ENCODE data around the gene CTSD.
A peak's percentile ranks its signal among the peaks of the same experiment; 100 is the strongest.

The CTSD gene

DNA sequence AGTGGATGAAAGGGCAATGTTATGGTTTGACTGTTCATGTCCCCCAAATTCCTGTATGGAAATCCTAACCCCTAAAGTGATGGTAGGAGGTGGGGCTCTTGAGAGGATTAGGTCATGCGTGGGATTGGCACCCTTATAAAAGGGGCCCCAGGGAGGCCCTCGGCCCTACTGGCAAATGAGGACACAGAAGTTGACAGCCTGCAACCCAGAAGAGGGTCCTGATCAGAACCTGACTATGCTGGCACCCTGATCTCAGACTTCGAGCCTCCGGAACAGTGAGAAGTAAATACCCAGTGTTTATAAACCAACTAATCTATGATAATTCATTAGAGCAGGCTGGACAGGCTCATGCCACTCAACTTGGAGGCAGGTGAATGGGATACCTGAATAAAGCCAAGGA, 22.0 kb downstream of the CTSD start:
- H3K27ac ChIP-seq, result peak overlapping the region; percentile 43; the same call in 1 of the 2 replicates
- no peak for DNase-seq (ENCODE audit: low spot score)
- TF ChIP-seq CTCF (conservative IDR thresholded peaks at IDR 0.05; ENCODE audit: low read depth), result no peak
- POLR2A ChIA-PET (ENCODE audit: low non-redundant PET), result no interaction called here
- CTCF ChIA-PET, result no interaction called here

DNA sequence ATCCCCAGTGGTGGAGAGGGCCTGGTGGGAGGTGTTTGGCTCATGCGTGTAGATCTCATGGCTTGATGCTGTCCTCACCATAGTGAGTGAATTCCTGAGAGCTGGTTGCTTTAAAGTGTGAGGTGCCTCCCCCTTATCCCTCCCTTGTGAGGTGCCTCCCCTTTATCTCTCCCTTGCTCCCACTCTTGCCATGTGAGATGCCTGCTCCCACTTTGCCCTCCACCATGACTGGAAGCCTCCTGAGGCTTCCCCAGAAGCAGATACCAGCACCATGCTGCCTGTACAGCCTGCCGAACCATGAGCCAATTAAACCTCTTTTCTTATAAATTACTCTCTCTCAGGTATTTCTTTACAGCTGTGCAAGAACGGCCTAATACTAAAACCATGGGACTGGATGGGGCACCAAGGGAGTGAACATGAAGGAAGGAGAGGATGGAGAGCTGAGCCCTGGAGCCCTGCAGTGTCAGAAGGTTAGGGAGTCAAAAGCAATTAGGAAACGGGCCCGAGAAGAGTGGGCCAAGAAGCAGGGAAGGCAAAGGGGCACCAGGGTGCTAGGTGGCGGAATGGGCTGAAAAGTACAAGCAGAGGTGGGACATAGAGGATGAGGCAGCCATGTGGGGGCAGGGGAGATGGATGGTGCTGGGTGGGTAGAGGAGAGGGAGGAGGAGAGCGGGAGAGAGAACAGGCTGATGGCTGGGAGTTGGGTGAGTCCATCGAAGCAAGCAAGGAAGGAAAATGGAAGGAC, 22.8 kb downstream of the CTSD start:
- ChIA-PET CTCF (no interaction called here), POLR2A (ENCODE audit: low non-redundant PET) (no interaction called here)
- no peak for TF ChIP-seq CTCF (conservative IDR thresholded peaks at IDR 0.05; ENCODE audit: low read depth)
- peak overlapping the region; percentile 43 for H3K27ac ChIP-seq
- DNase-seq (ENCODE audit: low spot score), result no peak

GRCh38 chr11:1739576-1739975, 24.2 kb downstream of the CTSD start:
- no peak for DNase-seq (ENCODE audit: low spot score)
- ChIA-PET CTCF (interaction anchor here (0.6 kb wide), 1 partner anchor 141 kb away, joined by 3 read pairs; no protein-coding TSS in a partner anchor), POLR2A (ENCODE audit: low non-redundant PET) (no interaction called here)
- TF ChIP-seq CTCF (conservative IDR thresholded peaks at IDR 0.05; ENCODE audit: low read depth), result no peak
- no peak overlapping the region; the same call in 1 of the 2 replicates for H3K27ac ChIP-seq

GRCh38 chr11:1738380-1738779, 25.3 kb downstream of the CTSD start:
- CTCF ChIA-PET, result no interaction called here
- POLR2A ChIA-PET (ENCODE audit: low non-redundant PET), result no interaction called here
- no peak for TF ChIP-seq CTCF (conservative IDR thresholded peaks at IDR 0.05; ENCODE audit: low read depth)
- DNase-seq (ENCODE audit: low spot score), result no peak
- no peak overlapping the region for H3K27ac ChIP-seq

GRCh38 chr11:1737080-1737757, 26.5 kb downstream of the CTSD start:
- ChIA-PET POLR2A (ENCODE audit: low non-redundant PET) (no interaction called here), CTCF (interaction anchor here (0.5 kb wide), 1 partner anchor 175 kb away, joined by 3 read pairs; no protein-coding TSS in a partner anchor)
- no peak for DNase-seq (ENCODE audit: low spot score)
- no peak for TF ChIP-seq CTCF (conservative IDR thresholded peaks at IDR 0.05; ENCODE audit: low read depth)
- H3K27ac ChIP-seq, result no peak overlapping the region

GRCh38 chr11:1736447-1736992, 27.2 kb downstream of the CTSD start:
- no peak for DNase-seq (ENCODE audit: low spot score)
- ChIA-PET POLR2A (ENCODE audit: low non-redundant PET) (no interaction called here), CTCF (no interaction called here)
- H3K27ac ChIP-seq, result no peak overlapping the region
- TF ChIP-seq CTCF (conservative IDR thresholded peaks at IDR 0.05; ENCODE audit: low read depth), result no peak

Measured in RWPE1 (cell line).